ENCODE data around the gene WFDC10B.

DNA sequence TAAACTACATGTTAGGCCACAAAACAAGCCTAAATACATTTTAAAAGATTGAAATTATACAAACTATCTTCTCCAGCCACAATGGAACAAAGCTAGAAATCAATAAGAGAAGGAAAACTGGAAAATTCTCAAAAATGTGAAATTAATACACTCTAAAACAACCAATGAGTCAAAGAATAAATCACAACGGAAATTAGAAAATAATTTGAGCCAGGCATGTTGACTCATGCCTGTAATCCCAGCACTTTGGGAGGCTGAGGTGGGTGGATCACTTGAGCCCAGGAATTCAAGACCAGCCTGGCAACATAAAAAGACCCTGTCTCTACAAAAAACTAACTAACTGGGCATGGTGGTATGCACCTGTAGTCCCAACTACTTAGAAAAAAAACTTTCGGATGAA, 9.3 kb downstream of the WFDC10B start:
- TF ChIP-seq, protein P1, sequence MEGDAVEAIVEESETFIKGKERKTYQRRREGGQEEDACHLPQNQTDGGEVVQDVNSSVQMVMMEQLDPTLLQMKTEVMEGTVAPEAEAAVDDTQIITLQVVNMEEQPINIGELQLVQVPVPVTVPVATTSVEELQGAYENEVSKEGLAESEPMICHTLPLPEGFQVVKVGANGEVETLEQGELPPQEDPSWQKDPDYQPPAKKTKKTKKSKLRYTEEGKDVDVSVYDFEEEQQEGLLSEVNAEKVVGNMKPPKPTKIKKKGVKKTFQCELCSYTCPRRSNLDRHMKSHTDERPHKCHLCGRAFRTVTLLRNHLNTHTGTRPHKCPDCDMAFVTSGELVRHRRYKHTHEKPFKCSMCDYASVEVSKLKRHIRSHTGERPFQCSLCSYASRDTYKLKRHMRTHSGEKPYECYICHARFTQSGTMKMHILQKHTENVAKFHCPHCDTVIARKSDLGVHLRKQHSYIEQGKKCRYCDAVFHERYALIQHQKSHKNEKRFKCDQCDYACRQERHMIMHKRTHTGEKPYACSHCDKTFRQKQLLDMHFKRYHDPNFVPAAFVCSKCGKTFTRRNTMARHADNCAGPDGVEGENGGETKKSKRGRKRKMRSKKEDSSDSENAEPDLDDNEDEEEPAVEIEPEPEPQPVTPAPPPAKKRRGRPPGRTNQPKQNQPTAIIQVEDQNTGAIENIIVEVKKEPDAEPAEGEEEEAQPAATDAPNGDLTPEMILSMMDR (conservative IDR thresholded peaks at IDR 0.05 in 1 of 2, IDR thresholded peaks at IDR 0.05 in 1 of 2; ENCODE audit: extremely low read depth in 1 of 2, insufficient read depth in 1 of 2, low read depth in 1 of 2, low read length in 2 of 2): no peak
- no peak for TF ChIP-seq EZH2 (IDR thresholded peaks at IDR 0.05; ENCODE audit: borderline replicate concordance, low read length)
